H1 (cell line): Measurements from ENCODE around the gene ZAP70. TPM values are rescaled to one million over a fixed set of nuclear protein-coding genes. Genes with fewer than 3 reads are reported as not detected.

ENCODE experiments used
- CTCF ChIA-PET: fragments of 300-600 bp; sonication (Branson Sonifier 250); formaldehyde crosslinking; loops from one replicate; lab custom pipeline; 2021; ENCODE audit not compliant: partially characterized antibody; lab: Charles Lee
- POLR2A ChIA-PET: fragments of 300-600 bp; sonication (Branson Sonifier 250); formaldehyde crosslinking; loops from one replicate; lab custom pipeline; 2021; ENCODE audit warnings: inconsistent platforms; ENCODE audit not compliant: partially characterized antibody; lab: Charles Lee
- DNase-seq, 2 experiments: peaks; one replicate each; pipeline versions ENCODE4 v3.0.0 to v3.0.0-alpha.2; 2010 to 2022; ENCODE audit warnings: low spot score in 2 of 2, low read depth in 1 of 2, mixed read lengths in 1 of 2
- FAIRE-seq: peaks from 2 replicates; lab custom pipeline; 2011; peaks lifted over from hg19 to GRCh38; lab: Jason Lieb, UNC
- H2AFZ ChIP-seq: 2 replicates; pipeline ENCODE4 v1.8.1; 2012; ENCODE audit warnings: low read length, inconsistent platforms
- H2AK5ac ChIP-seq: 2 replicates; pipeline ENCODE4 v1.6.1; 2013; ENCODE audit warnings: low read depth, low read length
- H2BK120ac ChIP-seq: replicated peaks from 2 replicates; pipeline ENCODE3; 2013; ENCODE audit warnings: low read depth, low read length, inconsistent platforms
- H2BK12ac ChIP-seq: 2 replicates; pipeline ENCODE4 v1.6.1; 2013; ENCODE audit warnings: low read depth, low read length
- H2BK15ac ChIP-seq: 2 replicates; pipeline ENCODE4 v1.6.1; 2013; ENCODE audit warnings: low read length
- H2BK20ac ChIP-seq: 2 replicates; pipeline ENCODE4 v1.6.1; 2013; ENCODE audit warnings: low read length
- H2BK5ac ChIP-seq: 2 replicates; pipeline ENCODE4 v1.6.1; 2013; ENCODE audit warnings: low read depth, low read length
- H3K14ac ChIP-seq: 2 replicates; pipeline ENCODE4 v1.6.1; 2013; ENCODE audit warnings: inconsistent platforms; ENCODE audit not compliant: insufficient read length
- H3K18ac ChIP-seq: 2 replicates; pipeline ENCODE4 v1.6.1; 2013; ENCODE audit warnings: low read length; ENCODE audit errors: extremely low read depth
- H3K23ac ChIP-seq: 2 replicates; pipeline ENCODE4 v1.6.1; 2013; ENCODE audit warnings: inconsistent platforms; ENCODE audit not compliant: insufficient read length
- H3K23me2 ChIP-seq: 2 replicates; pipeline ENCODE4 v1.6.1; 2013; ENCODE audit warnings: low read depth, low read length
- H3K27ac ChIP-seq: 2 replicates; pipeline ENCODE4 v1.6.1; 2011; ENCODE audit warnings: low read depth, low read length, inconsistent platforms
- H3K27me3 ChIP-seq, 4 experiments: replicated peaks in 1 of 4; 1 replicate in 1 of 4; 2 replicates in 3 of 4; pipeline versions ENCODE4 v1.6.1 to v1.8.1; 2011 to 2013; ENCODE audit warnings: low read length in 3 of 4, mild to moderate bottlenecking in 3 of 4, inconsistent platforms in 2 of 4, mixed read lengths in 2 of 4, moderate library complexity in 1 of 4; ENCODE audit not compliant: control insufficient read depth in 3 of 4, insufficient read depth in 3 of 4; ENCODE audit errors: extremely low read depth in 1 of 4
- H3K36me3 ChIP-seq, 4 experiments: 2 replicates each; pipeline versions ENCODE4 v1.6.1 to v1.8.1; 2011 to 2013; ENCODE audit warnings: mild to moderate bottlenecking in 4 of 4, low read length in 3 of 4, moderate library complexity in 2 of 4, control low read depth in 1 of 4, inconsistent platforms in 1 of 4; ENCODE audit not compliant: insufficient read depth in 4 of 4, control insufficient read depth in 2 of 4
- H3K4ac ChIP-seq: replicated peaks from 2 replicates; pipeline ENCODE3; 2013; ENCODE audit warnings: low read length, low read depth, mixed read lengths, inconsistent platforms; ENCODE audit not compliant: insufficient read length
- H3K4me1 ChIP-seq, 4 experiments: replicated peaks in 1 of 4; 1 replicate in 1 of 4; 2 replicates in 3 of 4; pipeline versions ENCODE4 v1.6.1 to v1.8.1; 2011 to 2013; ENCODE audit warnings: low read length in 3 of 4, inconsistent platforms in 2 of 4, mixed read lengths in 1 of 4; ENCODE audit not compliant: insufficient read depth in 4 of 4, control insufficient read depth in 3 of 4
- H3K4me2 ChIP-seq, 2 experiments: 2 replicates each; pipeline versions ENCODE4 v1.6.1 to v1.8.1; 2011 to 2013; ENCODE audit warnings: low read depth in 2 of 2, low read length in 2 of 2, control low read depth in 1 of 2, inconsistent platforms in 1 of 2, mild to moderate bottlenecking in 1 of 2; ENCODE audit not compliant: insufficient read depth in 1 of 2
- H3K4me3 ChIP-seq, 4 experiments: fragments of 200-600, 300-600 bp in 1 of 4; sonication (generic), shearing (Covaris generic), sonication (Bioruptor Twin) in 1 of 4; 2 replicates each; pipeline versions ENCODE4 v1.5.1 to v1.8.1; 2011 to 2016; ENCODE audit warnings: low read length in 4 of 4, low read depth in 3 of 4, control low read depth in 2 of 4, inconsistent platforms in 2 of 4, mild to moderate bottlenecking in 2 of 4, mixed read lengths in 1 of 4, moderate library complexity in 1 of 4; ENCODE audit not compliant: insufficient read depth in 2 of 4; ENCODE audit errors: extremely low read depth in 1 of 4
- H3K56ac ChIP-seq: replicated peaks from 2 replicates; pipeline ENCODE3; 2013; ENCODE audit warnings: low read depth, mild to moderate bottlenecking, mixed read lengths, low read length, inconsistent platforms; ENCODE audit not compliant: insufficient read length
- H3K79me1 ChIP-seq: 2 replicates; pipeline ENCODE4 v1.6.1; 2013; ENCODE audit warnings: low read depth, low read length, control low read depth
- H3K79me2 ChIP-seq, 2 experiments: 2 replicates each; pipeline versions ENCODE4 v1.6.1 to v1.8.1; 2012 to 2013; ENCODE audit warnings: low read length in 2 of 2, mild to moderate bottlenecking in 2 of 2, inconsistent platforms in 1 of 2; ENCODE audit not compliant: insufficient read depth in 2 of 2, control insufficient read depth in 1 of 2
- H3K9ac ChIP-seq, 4 experiments: replicated peaks in 1 of 4; 1 replicate in 1 of 4; 2 replicates in 3 of 4; pipeline versions ENCODE4 v1.6.1 to v1.8.1; 2011 to 2013; ENCODE audit warnings: low read depth in 3 of 4, low read length in 3 of 4, control low read depth in 2 of 4, mild to moderate bottlenecking in 2 of 4, moderate library complexity in 2 of 4, inconsistent platforms in 1 of 4; ENCODE audit errors: extremely low read depth in 1 of 4
- H3K9me3 ChIP-seq, 2 experiments: 2 replicates each; pipeline versions ENCODE4 v1.6.1 to v1.8.1; 2012 to 2013; ENCODE audit warnings: mild to moderate bottlenecking in 2 of 2, moderate library complexity in 2 of 2, control low read depth in 1 of 2, inconsistent platforms in 1 of 2, low read depth in 1 of 2, low read length in 1 of 2, mixed read lengths in 1 of 2; ENCODE audit not compliant: insufficient read depth in 2 of 2
- H4K20me1 ChIP-seq, 2 experiments: replicated peaks in 1 of 2; 2 replicates each; pipeline versions ENCODE3 to v1.8.1; 2011 to 2013; ENCODE audit warnings: inconsistent platforms in 2 of 2, low read length in 2 of 2, mild to moderate bottlenecking in 1 of 2; ENCODE audit not compliant: insufficient read depth in 2 of 2, control insufficient read depth in 1 of 2
- H4K5ac ChIP-seq: 2 replicates; pipeline ENCODE4 v1.6.1; 2013; ENCODE audit warnings: low read length, low read depth, mixed read lengths, inconsistent platforms; ENCODE audit not compliant: insufficient read length
- H4K8ac ChIP-seq: 2 replicates; pipeline ENCODE4 v1.8.0; 2013; ENCODE audit warnings: mild to moderate bottlenecking, moderate library complexity, low read length, inconsistent platforms; ENCODE audit not compliant: insufficient read depth; ENCODE audit errors: extremely low read depth
- H4K91ac ChIP-seq: replicated peaks from 2 replicates; pipeline ENCODE3; 2013; ENCODE audit warnings: low read length, mixed read lengths, inconsistent platforms; ENCODE audit not compliant: insufficient read length
- ASH2L ChIP-seq: fragments of 200-600, 300-600 bp; sonication (generic); IDR thresholded peaks from one replicate; pipeline ENCODE4 v1.7.1; 2017; ENCODE audit warnings: low read length
- CTBP2 ChIP-seq: IDR thresholded peaks from 2 replicates; pipeline ENCODE4 v1.7.0; 2011; ENCODE audit warnings: borderline replicate concordance, mild to moderate bottlenecking, moderate library complexity, mixed read lengths, low read length; ENCODE audit not compliant: insufficient read depth, insufficient read length
- EGR1 ChIP-seq: IDR thresholded peaks from 2 replicates; pipeline ENCODE4 v1.6.1; 2011; ENCODE audit warnings: low read depth, low read length, borderline replicate concordance
- EP300 ChIP-seq, 2 experiments: IDR thresholded peaks; 1 replicate in 1 of 2; 2 replicates in 1 of 2; pipeline ENCODE4 v1.6.1; 2011 to 2012; ENCODE audit warnings: low read depth in 2 of 2, low read length in 2 of 2, mild to moderate bottlenecking in 2 of 2, borderline replicate concordance in 1 of 2, inconsistent platforms in 1 of 2, moderate library complexity in 1 of 2
- EZH2 ChIP-seq: fragments of 200-600 bp; sonication (generic); IDR thresholded peaks from 2 replicates; pipeline ENCODE4 v1.7.1; 2012; ENCODE audit warnings: low read depth, mild to moderate bottlenecking, moderate library complexity, low read length, inconsistent platforms; ENCODE audit not compliant: severe bottlenecking
- FOSL1 ChIP-seq: IDR thresholded peaks from 2 replicates; pipeline ENCODE4 v1.6.1; 2011; ENCODE audit warnings: mild to moderate bottlenecking, low read depth, low read length, moderate library complexity; ENCODE audit not compliant: insufficient read depth
- KDM5A ChIP-seq: fragments of 200-600 bp; IDR thresholded peaks from 2 replicates; pipeline ENCODE4 v1.7.1; 2012; ENCODE audit warnings: mild to moderate bottlenecking, low read length, inconsistent platforms, mixed read lengths
- NANOG ChIP-seq: IDR thresholded peaks from 2 replicates; pipeline ENCODE4 v1.6.1; 2011; ENCODE audit warnings: low read length, low read depth, mild to moderate bottlenecking, inconsistent platforms; ENCODE audit not compliant: insufficient read depth, poor library complexity, severe bottlenecking
- POU5F1 ChIP-seq: IDR thresholded peaks from 2 replicates; pipeline ENCODE4 v1.6.1; 2011; ENCODE audit warnings: low read depth, mild to moderate bottlenecking, low read length, moderate library complexity
- RAD21 ChIP-seq, 2 experiments: IDR thresholded peaks in 1 of 2; conservative IDR thresholded peaks in 1 of 2; 2 replicates each; pipeline ENCODE4 v1.6.1; 2011; ENCODE audit warnings: low read depth in 2 of 2, low read length in 2 of 2, improper control_type of control experiment in 1 of 2, inconsistent platforms in 1 of 2, mild to moderate bottlenecking in 1 of 2, moderate library complexity in 1 of 2
- RNF2 ChIP-seq: fragments of 200-900, 300-1000 bp; sonication (generic); IDR thresholded peaks from 2 replicates; pipeline ENCODE4 v1.7.1; 2016; ENCODE audit warnings: borderline replicate concordance, low read depth, mild to moderate bottlenecking, antibody characterized with exemption, low read length; ENCODE audit not compliant: poor library complexity, severe bottlenecking; ENCODE audit errors: missing control alignments
- SIX5 ChIP-seq: IDR thresholded peaks from 2 replicates; pipeline ENCODE4 v1.6.1; 2011; ENCODE audit warnings: mild to moderate bottlenecking, low read depth, low read length
- TEAD4 ChIP-seq: IDR thresholded peaks from 2 replicates; pipeline ENCODE4 v1.6.1; 2012; ENCODE audit warnings: low read depth, low read length, inconsistent platforms, mixed read lengths
- WGBS, 2 experiments: shearing (Covaris generic) in 1 of 2; methylation state at CpG; one replicate each; pipeline versions ENCODE4 v1.1.6 to v1.1.7; 2013 to 2015; ENCODE audit warnings: low lambda C conversion rate in 2 of 2, mixed read lengths in 2 of 2, inconsistent platforms in 1 of 2, low coverage in 1 of 2, missing lambda C conversion rate in 1 of 2; ENCODE audit not compliant: insufficient replicate concordance in 2 of 2, insufficient coverage in 1 of 2, insufficient read length in 1 of 2; ENCODE audit errors: extremely low coverage in 1 of 2, missing lambda C conversion rate in 1 of 2; 5-methylcytosine and 5-hydroxymethylcytosine counted together
- polyA plus RNA-seq, 7 experiments: library from polyadenylated mRNA; depleted of rRNA in 3 of 7; stranded (reverse) in 5 of 7; unstranded in 2 of 7; fragments of >200 nt in 5 of 7; fragments of 200-250 nt in 2 of 7; gene quantifications; 1 replicate in 5 of 7; 2 replicates in 1 of 7; 4 replicates in 1 of 7; pipeline versions ENCODE4 v1.2.1 to v1.2.3, GENCODE V29; 2011 to 2013; ENCODE audit warnings: missing spikeins in 2 of 7, mixed read lengths in 2 of 7
- total RNA-seq: library from RNA; stranded (reverse); fragmentation: NEBNext Ultra II Directional; extraction: Animal tissue kit (Norgen Biotek cat#: 25700); gene quantifications from 2 replicates; pipeline ENCODE4 v1.2.1, GENCODE V29; 2021

ZAP70 gene
- total and polyA plus RNA-seq, 2 of the 8 experiments (the other 6 are each of a cell fraction or from before 2014, with no cell fraction given): 0.15 TPM; not detected in 1

DNA sequence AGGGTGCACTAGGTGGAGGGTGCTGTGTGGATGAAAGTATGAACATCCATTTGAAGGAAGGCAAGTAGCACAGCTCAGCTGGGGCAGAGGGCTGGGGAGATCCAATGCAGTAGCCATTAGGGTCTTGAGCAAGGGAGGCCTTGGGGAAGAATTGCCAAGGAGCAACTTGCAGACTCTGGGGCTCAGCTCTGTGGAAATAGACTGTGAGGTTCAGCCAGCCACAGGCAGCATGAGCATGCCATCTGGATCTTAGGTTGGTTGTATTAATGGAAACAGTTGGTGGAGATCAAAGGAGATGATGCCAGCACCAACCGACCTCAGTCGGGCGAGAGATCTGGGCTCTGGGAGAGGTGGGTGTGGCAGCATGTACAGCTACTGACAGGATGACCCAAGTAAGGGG, 5.6 kb downstream of the ZAP70 start:
- H2AFZ ChIP-seq: no peak overlapping the region
- WGBS, 2 experiments: 73% methylated on average over 3 of the region's 3 CpGs; no CpG with 5 or more reads in 1 of the 2 experiments
- H3K4ac ChIP-seq: no peak overlapping the region
- ChIA-PET POLR2A (no interaction called here), CTCF (interaction anchor here (1.3 to 13.6 kb wide), 5 partner anchors 9 to 30 kb away, joined by 3 to 202 read pairs (median 9); no protein-coding TSS in a partner anchor)
- H2BK12ac ChIP-seq: 0 out of 2 replicates have a peak overlapping the region, but pooled peaks have one; percentile 60
- peaks cover 2 to 13% (median 3%) of the 10 kb centered on the region in 4 experiments; a peak in 6 of 7 replicates for H3K4me1 ChIP-seq
- no peak overlapping the region for H3K4me3 ChIP-seq
- H3K56ac ChIP-seq: peak overlapping the region; percentile 3
- no peaks in the 10 kb centered on the region for H4K20me1 ChIP-seq
- no peak overlapping the region for H2BK15ac ChIP-seq
- no peaks in the 10 kb centered on the region for H3K27me3 ChIP-seq
- H3K23me2 ChIP-seq: no peaks in the 10 kb centered on the region
- no peak overlapping the region for H2BK5ac ChIP-seq
- no peak overlapping the region for H3K27ac ChIP-seq
- H3K79me1 ChIP-seq: no peaks in the 10 kb centered on the region
- no peak for FAIRE-seq
- H3K9ac ChIP-seq: no peak overlapping the region
- no peak overlapping the region for H2BK20ac ChIP-seq
- H4K8ac ChIP-seq: peak overlapping the region; percentile 68; the same call in 1 of the 2 replicates
- no peak overlapping the region for H2AK5ac ChIP-seq
- H4K91ac ChIP-seq: no peak overlapping the region
- H3K4me2 ChIP-seq: no peak overlapping the region
- H2BK120ac ChIP-seq: no peak overlapping the region
- H3K79me2 ChIP-seq: no peaks in the 10 kb centered on the region
- H3K36me3 ChIP-seq: no peaks in the 10 kb centered on the region
- no peaks in the 10 kb centered on the region for H3K9me3 ChIP-seq
- no peak for DNase-seq
- no peak overlapping the region for H4K5ac ChIP-seq
- no peak overlapping the region for H3K18ac ChIP-seq
- no peak overlapping the region for H3K14ac ChIP-seq
- no peak overlapping the region for H3K23ac ChIP-seq
- no peak for TF ChIP-seq SIX5
- TF ChIP-seq NANOG: no peak
- TF ChIP-seq EGR1: no peak
- TF ChIP-seq RNF2: no peak
- no peak for TF ChIP-seq KDM5A
- no peak for TF ChIP-seq EZH2
- TF ChIP-seq ASH2L: no peak
- TF ChIP-seq EP300 (IDR thresholded peaks at IDR 0.05; ENCODE audit: borderline replicate concordance in 1 of 2, low read depth in 2 of 2, low read length in 2 of 2): no peak
- TF ChIP-seq POU5F1: no peak
- TF ChIP-seq RAD21 (IDR thresholded peaks at IDR 0.05 in 1 of 2, conservative IDR thresholded peaks at IDR 0.05 in 1 of 2; ENCODE audit: low read depth in 2 of 2, low read length in 2 of 2): no peak
- no peak for TF ChIP-seq TEAD4
- TF ChIP-seq FOSL1: no peak
- no peak for TF ChIP-seq CTBP2
